B cell (primary cell): ENCODE data around the gene GPI.

ENCODE experiments used
- EZH2 ChIP-seq: IDR thresholded peaks from 2 replicates; pipeline ENCODE4 v1.6.1; 2012; ENCODE audit warnings: borderline replicate concordance, low read depth, mild to moderate bottlenecking, moderate library complexity, low read length; ENCODE audit not compliant: insufficient read depth, poor library complexity, severe bottlenecking
- TF ChIP-seq, protein P1 (sequence below): fragments of 200-600 bp; IDR thresholded peaks from one replicate; pipeline ENCODE4 v1.8.0; 2022; ENCODE audit warnings: antibody characterized with exemption, mild to moderate bottlenecking

DNA sequence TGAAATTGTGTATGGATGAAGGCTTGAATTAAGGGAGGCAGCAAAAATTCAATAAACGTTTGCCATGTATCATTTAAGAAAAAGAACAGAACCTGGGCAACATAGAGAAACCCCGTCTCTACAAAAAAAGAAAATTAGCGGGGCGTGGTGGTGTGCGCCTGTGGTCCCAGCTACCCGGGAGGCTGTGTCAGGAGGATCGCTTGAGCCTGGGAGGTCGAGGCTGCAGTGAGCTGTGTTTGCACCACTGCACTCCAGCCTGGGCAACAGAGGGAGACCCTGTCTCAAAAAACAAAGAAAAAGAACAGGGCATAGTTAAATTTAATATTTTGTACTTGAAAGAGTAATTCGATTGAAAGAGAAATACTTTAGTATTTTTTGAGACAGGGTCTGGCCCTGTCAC, 64.6 kb downstream of the GPI start:
- TF ChIP-seq, protein P1, sequence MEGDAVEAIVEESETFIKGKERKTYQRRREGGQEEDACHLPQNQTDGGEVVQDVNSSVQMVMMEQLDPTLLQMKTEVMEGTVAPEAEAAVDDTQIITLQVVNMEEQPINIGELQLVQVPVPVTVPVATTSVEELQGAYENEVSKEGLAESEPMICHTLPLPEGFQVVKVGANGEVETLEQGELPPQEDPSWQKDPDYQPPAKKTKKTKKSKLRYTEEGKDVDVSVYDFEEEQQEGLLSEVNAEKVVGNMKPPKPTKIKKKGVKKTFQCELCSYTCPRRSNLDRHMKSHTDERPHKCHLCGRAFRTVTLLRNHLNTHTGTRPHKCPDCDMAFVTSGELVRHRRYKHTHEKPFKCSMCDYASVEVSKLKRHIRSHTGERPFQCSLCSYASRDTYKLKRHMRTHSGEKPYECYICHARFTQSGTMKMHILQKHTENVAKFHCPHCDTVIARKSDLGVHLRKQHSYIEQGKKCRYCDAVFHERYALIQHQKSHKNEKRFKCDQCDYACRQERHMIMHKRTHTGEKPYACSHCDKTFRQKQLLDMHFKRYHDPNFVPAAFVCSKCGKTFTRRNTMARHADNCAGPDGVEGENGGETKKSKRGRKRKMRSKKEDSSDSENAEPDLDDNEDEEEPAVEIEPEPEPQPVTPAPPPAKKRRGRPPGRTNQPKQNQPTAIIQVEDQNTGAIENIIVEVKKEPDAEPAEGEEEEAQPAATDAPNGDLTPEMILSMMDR, result no peak
- TF ChIP-seq EZH2, result no peak
